A549 (cell line): Measurements from ENCODE around the gene BANP. TPM values are rescaled to one million over a fixed set of nuclear protein-coding genes. Genes with fewer than 3 reads are reported as not detected.
"Not testable (repeated sequence)": the region's sequence is repeated elsewhere in the genome, so short reads cannot be mapped to it uniquely, and the experiment has no call there.

Experiments used
- ATAC-seq, 2 experiments: fragments of 200-7000 bp in 1 of 2; fragments of >200 bp in 1 of 2; cut with Nextera tagmentation in 1 of 2; cut with Tn5 transposase in 1 of 2; 3 replicates each; pipeline versions ENCODE4 v1.8.0 to v1.9.1; 2018 to 2020; ENCODE audit warnings: mild to moderate bottlenecking in 1 of 2, moderate library complexity in 1 of 2
- CTCF ChIA-PET: fragments of 300-600 bp; sonication (Branson Sonifier 250); formaldehyde crosslinking; extraction: SDS; loops from one replicate; lab custom pipeline; 2021; ENCODE audit warnings: antibody characterized with exemption, inconsistent platforms; lab: Yijun Ruan, JAX
- POLR2A ChIA-PET: fragments of 350-600 bp; formaldehyde crosslinking; extraction: SDS; loops from one replicate; lab custom pipeline; 2021; ENCODE audit warnings: antibody characterized with exemption, inconsistent platforms; lab: Yijun Ruan, JAX
- DNase-seq, 2 experiments: peaks; one replicate each; pipeline versions ENCODE4 v3.0.0 to v3.0.0-alpha.2; 2011 to 2016; ENCODE audit warnings: low read depth in 1 of 2, low spot score in 1 of 2
- FAIRE-seq: peaks from 2 replicates; lab custom pipeline; 2011; peaks lifted over from hg19 to GRCh38; lab: Jason Lieb, UNC
- H3K27ac ChIP-seq, 2 experiments: fragments of >200 bp; sonication (Bioruptor Twin); formaldehyde crosslinking; 3 replicates each; pipeline ENCODE4 v1.5.1; 2016 to 2017
- H3K4me1 ChIP-seq: fragments of >200 bp; sonication (Bioruptor Twin); formaldehyde crosslinking; 3 replicates; pipeline ENCODE4 v1.6.1; 2016
- H3K4me2 ChIP-seq: fragments of >200 bp; sonication (Bioruptor Twin); formaldehyde crosslinking; 3 replicates; pipeline ENCODE4 v1.6.1; 2016
- H3K4me3 ChIP-seq: fragments of >200 bp; sonication (Bioruptor Twin); formaldehyde crosslinking; 3 replicates; pipeline ENCODE4 v1.5.1; 2016
- H3K9me3 ChIP-seq: fragments of >200 bp; sonication (Bioruptor Twin); formaldehyde crosslinking; 3 replicates; pipeline ENCODE4 v1.6.1; 2016
- BHLHE40 ChIP-seq: IDR thresholded peaks from 2 replicates; pipeline ENCODE4 v1.6.1; 2012; ENCODE audit warnings: low read depth, low read length, inconsistent platforms
- CBX2 ChIP-seq: fragments of 200-600 bp; sonication (generic); IDR thresholded peaks from 2 replicates; pipeline ENCODE4 v1.6.1; 2016; ENCODE audit warnings: low read depth, mild to moderate bottlenecking, borderline replicate concordance
- CBX8 ChIP-seq: fragments of 200-600 bp; sonication (generic); IDR thresholded peaks from 2 replicates; pipeline ENCODE4 v1.6.1; 2016
- CEBPB ChIP-seq, 2 experiments: fragments of >200 bp in 1 of 2; sonication (Bioruptor Twin) in 1 of 2; formaldehyde crosslinking in 1 of 2; IDR thresholded peaks; 2 replicates each; pipeline ENCODE4 v1.6.1; 2012 to 2016
- CHD4 ChIP-seq: fragments of 200-600 bp; sonication (generic); IDR thresholded peaks from 2 replicates; pipeline ENCODE4 v1.6.1; 2016; ENCODE audit warnings: antibody characterized with exemption, mild to moderate bottlenecking, borderline replicate concordance
- EHMT2 ChIP-seq: fragments of 200-600 bp; sonication (generic); IDR thresholded peaks from 2 replicates; pipeline ENCODE4 v1.6.1; 2016; ENCODE audit warnings: antibody characterized with exemption, low read depth, mild to moderate bottlenecking, moderate library complexity
- EP300 ChIP-seq, 2 experiments: fragments of >200 bp; sonication (Bioruptor Twin); formaldehyde crosslinking; IDR thresholded peaks; 2 replicates in 1 of 2; 3 replicates in 1 of 2; pipeline ENCODE4 v1.6.1; 2016 to 2017
- ESRRA ChIP-seq: fragments of 150-350 bp; IDR thresholded peaks from 2 replicates; pipeline ENCODE4 v1.6.1; 2014; ENCODE audit warnings: mild to moderate bottlenecking, low read length, borderline replicate concordance
- FOSB ChIP-seq: fragments of 250-450 bp; sonication (Bioruptor Pico); IDR thresholded peaks from 2 replicates; pipeline ENCODE4 v1.5.0; 2020; ENCODE audit warnings: mild to moderate bottlenecking, moderate library complexity
- FOXS1 ChIP-seq: fragments of 250-450 bp; sonication (Bioruptor Pico); IDR thresholded peaks from 2 replicates; pipeline ENCODE4 v1.5.0; 2020; ENCODE audit warnings: mild to moderate bottlenecking, moderate library complexity
- HEYL ChIP-seq: fragments of 250-450 bp; sonication (Bioruptor Pico); IDR thresholded peaks from 2 replicates; pipeline ENCODE4 v1.8.0; 2021; ENCODE audit warnings: mild to moderate bottlenecking, moderate library complexity
- HMGXB4 ChIP-seq: fragments of 250-450 bp; sonication (Bioruptor Pico); IDR thresholded peaks from 2 replicates; pipeline ENCODE4 v1.5.0; 2021; ENCODE audit warnings: mild to moderate bottlenecking, moderate library complexity, borderline replicate concordance
- HOXA7 ChIP-seq: fragments of 250-450 bp; sonication (Bioruptor Pico); IDR thresholded peaks from 2 replicates; pipeline ENCODE4 v1.5.0; 2020; ENCODE audit warnings: mild to moderate bottlenecking, moderate library complexity
- HOXB13 ChIP-seq: fragments of 250-450 bp; sonication (Bioruptor Pico); IDR thresholded peaks from 2 replicates; pipeline ENCODE4 v1.5.0; 2020; ENCODE audit warnings: low read depth, mild to moderate bottlenecking, moderate library complexity
- HOXB5 ChIP-seq: fragments of 250-450 bp; sonication (Bioruptor Pico); IDR thresholded peaks from 2 replicates; pipeline ENCODE4 v1.5.0; 2020; ENCODE audit warnings: mild to moderate bottlenecking, moderate library complexity
- JUN ChIP-seq, 2 experiments: fragments of >200 bp; sonication (Bioruptor Twin); formaldehyde crosslinking; IDR thresholded peaks; 2 replicates in 1 of 2; 3 replicates in 1 of 2; pipeline ENCODE4 v1.6.1; 2016 to 2017
- KDM1A ChIP-seq: fragments of 200-600 bp; sonication (generic); IDR thresholded peaks from 2 replicates; pipeline ENCODE4 v1.6.1; 2016; ENCODE audit warnings: low read depth, mild to moderate bottlenecking
- MAZ ChIP-seq: fragments of 150-350 bp; IDR thresholded peaks from 2 replicates; pipeline ENCODE4 v1.6.1; 2014; ENCODE audit warnings: antibody characterized with exemption, low read depth, low read length, borderline replicate concordance
- MYC ChIP-seq: IDR thresholded peaks from 2 replicates; pipeline ENCODE4 v1.6.1; 2012; ENCODE audit warnings: mild to moderate bottlenecking, inconsistent platforms, low read length, improper control_type of control experiment, borderline replicate concordance
- NFE2L2 ChIP-seq: fragments of 150-350 bp; conservative IDR thresholded peaks from 2 replicates; pipeline ENCODE4 v1.6.1; 2014; ENCODE audit warnings: low read length
- PHF8 ChIP-seq: fragments of 200-600 bp; sonication (generic); IDR thresholded peaks from 2 replicates; pipeline ENCODE4 v1.6.1; 2016; ENCODE audit warnings: low read depth, mild to moderate bottlenecking, antibody characterized with exemption, moderate library complexity, borderline replicate concordance
- POLR2AphosphoS2 ChIP-seq: conservative IDR thresholded peaks from 2 replicates; pipeline ENCODE4 v1.6.1; 2012; ENCODE audit warnings: low read length, improper control_type of control experiment, inconsistent platforms
- RAD21 ChIP-seq, 2 experiments: fragments of >200 bp in 1 of 2; sonication (Bioruptor Twin) in 1 of 2; formaldehyde crosslinking in 1 of 2; IDR thresholded peaks in 1 of 2; conservative IDR thresholded peaks in 1 of 2; 2 replicates in 1 of 2; 3 replicates in 1 of 2; pipeline ENCODE4 v1.6.1; 2012 to 2018; ENCODE audit warnings: inconsistent platforms in 1 of 2
- RCOR1 ChIP-seq: fragments of 150-350 bp; IDR thresholded peaks from 2 replicates; pipeline ENCODE4 v1.6.1; 2014; ENCODE audit warnings: antibody characterized with exemption, low read length, low read depth
- RFX5 ChIP-seq: fragments of 450-650 bp; IDR thresholded peaks from 2 replicates; pipeline ENCODE4 v1.7.1; 2014; ENCODE audit warnings: antibody characterized with exemption, mild to moderate bottlenecking, moderate library complexity
- TFCP2L1 ChIP-seq: fragments of 250-450 bp; sonication (Bioruptor Pico); IDR thresholded peaks from 2 replicates; pipeline ENCODE4 v1.5.0; 2021; ENCODE audit warnings: mild to moderate bottlenecking
- ZC3H11A ChIP-seq: fragments of 450-650 bp; IDR thresholded peaks from 2 replicates; pipeline ENCODE4 v1.6.1; 2014; ENCODE audit warnings: antibody characterized with exemption, mild to moderate bottlenecking
- WGBS: methylation state at CpG from one replicate; pipeline ENCODE4 v1.1.6; 2017; ENCODE audit errors: missing lambda C conversion rate; 5-methylcytosine and 5-hydroxymethylcytosine counted together
- polyA plus RNA-seq, 4 experiments: library from polyadenylated mRNA; depleted of rRNA in 3 of 4; stranded (reverse); fragments of >200 nt; fragmentation: RNase III in 1 of 4; extraction: RNeasy Plus Mini Kit Qiagen cat#74134 plus additional on column Dnase treatment in 1 of 4; gene quantifications; 2 replicates in 3 of 4; 3 replicates in 1 of 4; pipeline ENCODE4 v1.2.3, GENCODE V29; 2011 to 2017
- TF ChIP-seq, protein P1 (sequence below): fragments of >200 bp; sonication (Bioruptor Twin); formaldehyde crosslinking; IDR thresholded peaks from 3 replicates; pipeline ENCODE4 v1.5.1; 2016
- TF ChIP-seq, protein P2 (sequence below): IDR thresholded peaks from 2 replicates; pipeline ENCODE4 v1.6.1; 2012

The BANP gene
- polyA plus RNA-seq, 2 of the 4 experiments (the other 2 are of a cell fraction), result 17.1 to 17.2 TPM

DNA sequence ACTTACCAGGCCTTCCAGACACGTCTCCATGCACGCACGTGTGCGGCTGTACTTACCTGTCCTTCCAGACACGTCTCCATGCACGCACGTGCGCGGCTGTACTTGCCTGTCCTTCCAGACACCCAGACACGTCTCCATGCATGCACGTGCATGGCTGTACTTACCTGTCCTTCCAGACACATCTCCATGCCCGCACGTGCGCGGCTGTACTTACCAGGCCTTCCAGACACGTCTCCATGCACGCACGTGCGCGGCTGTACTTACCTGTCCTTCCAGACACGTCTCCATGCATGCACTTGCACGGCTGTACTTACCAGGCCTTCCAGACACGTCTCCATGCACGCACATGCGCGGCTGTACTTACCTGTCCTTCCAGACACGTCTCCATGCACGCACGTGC lies 47.8 kb downstream of the BANP start:
- not testable (repeated sequence) for FAIRE-seq

DNA sequence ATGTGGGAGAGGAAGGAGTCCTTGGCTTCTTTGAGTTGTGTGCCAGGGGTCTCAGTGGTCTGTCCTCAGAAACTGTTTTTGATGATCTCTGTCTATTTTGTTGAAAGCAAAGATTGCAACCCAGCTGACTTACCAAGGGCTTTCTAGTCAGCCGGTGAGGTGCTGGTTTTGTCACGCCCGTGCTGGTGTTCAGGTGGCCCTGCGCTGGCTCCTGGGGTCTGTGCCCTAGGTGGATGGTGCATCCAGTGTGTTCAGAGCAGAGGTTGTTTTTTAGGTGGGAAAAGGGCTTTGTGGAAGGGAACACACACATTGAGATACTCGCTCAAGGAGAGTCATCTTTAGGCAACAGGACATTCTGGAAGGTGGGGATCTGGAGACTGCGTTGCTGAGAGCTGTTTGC lies 51.0 kb downstream of the BANP start:
- H3K9me3 ChIP-seq, result no peaks in the 10 kb centered on the region
- CTCF ChIA-PET, result no interaction called here
- POLR2A ChIA-PET, result no interaction called here
- H3K4me2 ChIP-seq, result no peak overlapping the region
- H3K27ac ChIP-seq, result no peak overlapping the region
- no peak for ATAC-seq
- DNase-seq, result no peak
- no peak overlapping the region for H3K4me3 ChIP-seq
- H3K4me1 ChIP-seq, result no peaks in the 10 kb centered on the region
- no peak for FAIRE-seq
- no peak for TF ChIP-seq RCOR1
- no peak for TF ChIP-seq EP300 (IDR thresholded peaks at IDR 0.05)
- no peak for TF ChIP-seq TFCP2L1
- TF ChIP-seq CBX2, result no peak
- no peak for TF ChIP-seq HOXB13
- no peak for TF ChIP-seq FOXS1
- TF ChIP-seq PHF8, result no peak
- TF ChIP-seq, protein P1, sequence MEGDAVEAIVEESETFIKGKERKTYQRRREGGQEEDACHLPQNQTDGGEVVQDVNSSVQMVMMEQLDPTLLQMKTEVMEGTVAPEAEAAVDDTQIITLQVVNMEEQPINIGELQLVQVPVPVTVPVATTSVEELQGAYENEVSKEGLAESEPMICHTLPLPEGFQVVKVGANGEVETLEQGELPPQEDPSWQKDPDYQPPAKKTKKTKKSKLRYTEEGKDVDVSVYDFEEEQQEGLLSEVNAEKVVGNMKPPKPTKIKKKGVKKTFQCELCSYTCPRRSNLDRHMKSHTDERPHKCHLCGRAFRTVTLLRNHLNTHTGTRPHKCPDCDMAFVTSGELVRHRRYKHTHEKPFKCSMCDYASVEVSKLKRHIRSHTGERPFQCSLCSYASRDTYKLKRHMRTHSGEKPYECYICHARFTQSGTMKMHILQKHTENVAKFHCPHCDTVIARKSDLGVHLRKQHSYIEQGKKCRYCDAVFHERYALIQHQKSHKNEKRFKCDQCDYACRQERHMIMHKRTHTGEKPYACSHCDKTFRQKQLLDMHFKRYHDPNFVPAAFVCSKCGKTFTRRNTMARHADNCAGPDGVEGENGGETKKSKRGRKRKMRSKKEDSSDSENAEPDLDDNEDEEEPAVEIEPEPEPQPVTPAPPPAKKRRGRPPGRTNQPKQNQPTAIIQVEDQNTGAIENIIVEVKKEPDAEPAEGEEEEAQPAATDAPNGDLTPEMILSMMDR, result no peak
- no peak for TF ChIP-seq ESRRA
- no peak for TF ChIP-seq MYC
- no peak for TF ChIP-seq CHD4
- TF ChIP-seq NFE2L2, result no peak
- TF ChIP-seq HEYL, result no peak
- no peak for TF ChIP-seq HOXB5
- TF ChIP-seq POLR2AphosphoS2, result no peak
- TF ChIP-seq JUN (IDR thresholded peaks at IDR 0.05), result no peak
- no peak for TF ChIP-seq EHMT2
- TF ChIP-seq, all 56 proteins: peak for 0
- 97% methylated on average over 6 of the region's 6 CpGs for WGBS

More for the DNA sequence above, 47.8 kb downstream of the BANP start:
- DNase-seq, H3K4me3 ChIP-seq, POLR2A ChIA-PET, H3K9me3 ChIP-seq, H3K4me1 ChIP-seq, H3K4me2 ChIP-seq, H3K27ac ChIP-seq, CTCF ChIA-PET, ATAC-seq: not testable (repeated sequence)
- 96% methylated on average over 28 of the region's 29 CpGs for WGBS

- Histone ChIP-seq H3K9me3 (no peaks in the 10 kb centered on the region), H3K27ac (no peak overlapping the region), H3K4me1 (no peaks in the 10 kb centered on the region), H3K4me3 (no peak overlapping the region), H3K4me2 (no peak overlapping the region)
- FAIRE-seq (no peak), ATAC-seq (no peak), DNase-seq (no peak)
- POLR2A ChIA-PET, result no interaction called here
- WGBS, result 87% methylated on average over 4 of the region's 4 CpGs
- no peak for TF ChIP-seq HOXB5
- no peak for TF ChIP-seq KDM1A
- TF ChIP-seq CBX8, result no peak
- TF ChIP-seq JUN (IDR thresholded peaks at IDR 0.05), result no peak
- no peak for TF ChIP-seq ZC3H11A
- TF ChIP-seq MAZ, result no peak
- no peak for TF ChIP-seq HOXA7 (CRISPR knock-in tag)
- TF ChIP-seq CEBPB (IDR thresholded peaks at IDR 0.05), result no peak
- no peak for TF ChIP-seq RFX5
- no peak for TF ChIP-seq FOSB (CRISPR knock-in tag)
- no peak for TF ChIP-seq HOXB13
- TF ChIP-seq, protein P2, sequence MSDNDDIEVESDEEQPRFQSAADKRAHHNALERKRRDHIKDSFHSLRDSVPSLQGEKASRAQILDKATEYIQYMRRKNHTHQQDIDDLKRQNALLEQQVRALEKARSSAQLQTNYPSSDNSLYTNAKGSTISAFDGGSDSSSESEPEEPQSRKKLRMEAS, result no peak
- no peak for TF ChIP-seq RAD21 (conservative IDR thresholded peaks at IDR 0.05 in 1 of 2, IDR thresholded peaks at IDR 0.05 in 1 of 2)
- no peak for TF ChIP-seq HMGXB4 (CRISPR knock-in tag)
- TF ChIP-seq NFE2L2, result no peak
- no peak for TF ChIP-seq BHLHE40
- CTCF ChIA-PET, result no interaction called here
Observed at GRCh38 chr16:88002749-88003148, 51.5 kb downstream of the BANP start.
